Left ventricle myocardium inferior (tissue), 1 donor: ENCODE data around the gene NKX3-2. TPM values are rescaled to one million over a fixed set of nuclear protein-coding genes. Genes with fewer than 3 reads are reported as not detected.

ENCODE experiments used
- DNase-seq: peaks from one replicate; pipeline ENCODE4 v3.0.0-alpha.2; 2020
- H3K27ac ChIP-seq: fragments of 200-600 bp; replicated peaks from 2 replicates; pipeline ENCODE4 v1.8.0; 2021
- H3K27me3 ChIP-seq: fragments of 200-600 bp; 2 replicates; pipeline ENCODE4 v1.8.0; 2021; ENCODE audit warnings: low read depth
- H3K36me3 ChIP-seq: fragments of 200-600 bp; 2 replicates; pipeline ENCODE4 v1.8.0; 2021
- H3K4me1 ChIP-seq: fragments of 200-600 bp; 2 replicates; pipeline ENCODE4 v1.8.0; 2021
- H3K4me3 ChIP-seq: fragments of 200-600 bp; 2 replicates; pipeline ENCODE4 v1.8.0; 2021; ENCODE audit warnings: mild to moderate bottlenecking, moderate library complexity
- H3K9me3 ChIP-seq: fragments of 200-600 bp; replicated peaks from 2 replicates; pipeline ENCODE4 v1.8.0; 2021
- intact Hi-C: fragments of 100-400 bp; cut with micrococcal nuclease; formaldehyde crosslinking; loops from one replicate; pipeline ENCODE4 v1.11.0; 2022
- total RNA-seq: library from RNA; stranded (reverse); fragmentation: NEBNext Ultra II Directional; extraction: Animal tissue kit (Norgen Biotek cat#: 25700); gene quantifications from one replicate; pipeline ENCODE4 v1.2.1, GENCODE V29; 2021
- TF ChIP-seq, protein P1 (sequence below): fragments of 200-600 bp; IDR thresholded peaks from 2 replicates; pipeline ENCODE4 v1.8.0; 2021; ENCODE audit warnings: antibody characterized with exemption, mild to moderate bottlenecking, borderline replicate concordance
- donor health status: DM: no; HTN: yes; CAD: no; lungs with severe emphysema.

Gene NKX3-2
- total RNA-seq, 1 donor from 2014 or later = not detected

DNA sequence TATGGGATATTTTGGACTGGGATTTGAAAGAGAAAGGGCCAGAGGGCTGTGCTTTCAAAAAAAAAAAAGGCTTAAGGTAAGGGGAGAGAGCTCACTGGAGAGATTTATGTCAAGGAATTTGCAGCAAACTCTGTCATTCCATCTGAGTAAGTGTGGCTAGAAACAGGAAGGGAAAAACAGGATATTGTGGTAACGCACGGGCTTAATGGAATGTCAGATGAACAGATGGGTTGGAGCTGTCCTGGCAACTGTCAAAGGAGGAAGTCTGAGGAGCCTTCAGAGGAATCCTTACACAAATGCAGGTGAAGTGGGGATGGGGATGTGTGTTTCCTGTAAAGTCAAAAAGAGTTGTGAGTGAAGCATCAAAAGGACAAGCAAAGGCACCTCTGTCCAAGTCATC, 15.1 kb upstream of the NKX3-2 start:
- Histone ChIP-seq H3K27ac (no peak overlapping the region), H3K4me1 (no peaks in the 10 kb centered on the region), H3K36me3 (no peaks in the 10 kb centered on the region), H3K4me3 (no peak overlapping the region), H3K27me3 (peaks cover 18% of the 10 kb centered on the region), H3K9me3 (peaks cover 6% of the 10 kb centered on the region)
- intact Hi-C loops = no loop called here
- TF ChIP-seq, protein P1, sequence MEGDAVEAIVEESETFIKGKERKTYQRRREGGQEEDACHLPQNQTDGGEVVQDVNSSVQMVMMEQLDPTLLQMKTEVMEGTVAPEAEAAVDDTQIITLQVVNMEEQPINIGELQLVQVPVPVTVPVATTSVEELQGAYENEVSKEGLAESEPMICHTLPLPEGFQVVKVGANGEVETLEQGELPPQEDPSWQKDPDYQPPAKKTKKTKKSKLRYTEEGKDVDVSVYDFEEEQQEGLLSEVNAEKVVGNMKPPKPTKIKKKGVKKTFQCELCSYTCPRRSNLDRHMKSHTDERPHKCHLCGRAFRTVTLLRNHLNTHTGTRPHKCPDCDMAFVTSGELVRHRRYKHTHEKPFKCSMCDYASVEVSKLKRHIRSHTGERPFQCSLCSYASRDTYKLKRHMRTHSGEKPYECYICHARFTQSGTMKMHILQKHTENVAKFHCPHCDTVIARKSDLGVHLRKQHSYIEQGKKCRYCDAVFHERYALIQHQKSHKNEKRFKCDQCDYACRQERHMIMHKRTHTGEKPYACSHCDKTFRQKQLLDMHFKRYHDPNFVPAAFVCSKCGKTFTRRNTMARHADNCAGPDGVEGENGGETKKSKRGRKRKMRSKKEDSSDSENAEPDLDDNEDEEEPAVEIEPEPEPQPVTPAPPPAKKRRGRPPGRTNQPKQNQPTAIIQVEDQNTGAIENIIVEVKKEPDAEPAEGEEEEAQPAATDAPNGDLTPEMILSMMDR = no peak
- no peak for DNase-seq

DNA sequence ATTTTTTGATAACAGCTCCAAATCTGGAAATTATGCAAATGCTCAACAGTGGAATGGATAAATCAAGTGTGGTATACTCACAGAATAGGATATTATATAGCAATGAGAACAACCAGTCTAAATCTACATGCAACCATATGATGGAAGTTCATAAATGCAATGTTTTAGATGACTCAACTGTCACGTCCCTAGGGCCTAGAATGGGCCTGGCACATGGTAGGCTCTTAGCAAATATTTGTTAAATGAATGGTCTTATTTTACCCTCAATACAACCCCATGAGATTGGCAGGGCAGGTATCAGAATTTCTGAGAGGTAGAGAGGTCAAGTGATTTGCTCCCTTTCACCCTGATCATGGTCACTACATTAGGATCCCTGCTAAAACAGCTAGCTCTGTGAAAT, 14.6 kb upstream of the NKX3-2 start:
- H3K9me3 ChIP-seq = peaks cover 4% of the 10 kb centered on the region
- H3K27me3 ChIP-seq = peaks cover 21% of the 10 kb centered on the region
- intact Hi-C loops = no loop called here
- no peak overlapping the region for H3K4me3 ChIP-seq
- no peaks in the 10 kb centered on the region for H3K4me1 ChIP-seq
- TF ChIP-seq, protein P1 = no peak
- H3K27ac ChIP-seq = no peak overlapping the region
- H3K36me3 ChIP-seq = no peaks in the 10 kb centered on the region
- DNase-seq = no peak

DNA sequence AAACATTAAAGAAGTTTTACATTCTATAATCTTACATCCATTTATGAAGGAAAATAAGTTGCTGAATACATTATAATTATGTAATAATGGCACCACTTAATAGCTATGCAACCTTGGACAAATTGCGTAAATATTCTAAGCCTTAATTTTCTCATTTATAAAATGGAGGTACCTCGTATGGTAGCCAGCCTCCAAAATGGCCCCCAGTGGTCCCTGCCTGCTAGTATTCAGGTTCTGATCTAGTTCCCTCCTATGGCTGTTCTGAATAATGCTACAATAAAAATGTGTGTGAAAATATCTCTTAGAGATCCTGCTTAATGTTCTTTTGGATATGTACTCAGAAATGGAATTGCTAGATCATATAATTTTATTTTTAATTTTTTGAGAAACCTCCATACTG, 11.0 kb upstream of the NKX3-2 start:
- Histone ChIP-seq H3K9me3 (peaks cover 22% of the 10 kb centered on the region), H3K27ac (no peak overlapping the region), H3K4me1 (no peaks in the 10 kb centered on the region), H3K27me3 (peaks cover 56% of the 10 kb centered on the region), H3K4me3 (no peak overlapping the region), H3K36me3 (no peaks in the 10 kb centered on the region)
- no peak for DNase-seq
- intact Hi-C loops = no loop called here
- TF ChIP-seq, protein P1 = no peak

DNA sequence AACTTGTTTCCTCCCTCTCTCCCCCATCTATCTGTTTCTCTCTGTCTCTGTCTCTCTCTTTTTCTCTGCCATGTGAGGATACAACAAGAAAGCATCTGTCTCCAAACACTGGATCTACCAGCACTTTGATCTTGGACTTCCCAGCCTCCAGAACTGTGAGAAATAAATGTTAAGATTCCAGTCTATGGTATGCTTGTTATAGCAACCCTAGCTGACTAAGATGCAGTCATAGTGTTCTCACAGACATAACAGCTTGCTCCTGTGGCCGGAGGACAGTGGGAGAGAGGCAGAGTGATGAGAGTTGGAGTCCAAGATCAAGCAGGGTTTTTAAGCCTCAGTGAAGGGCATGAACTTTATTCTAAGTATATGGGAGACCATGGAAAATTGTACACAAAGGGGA, 8.8 kb upstream of the NKX3-2 start:
- peaks cover 22% of the 10 kb centered on the region for H3K9me3 ChIP-seq
- no peak overlapping the region for H3K4me3 ChIP-seq
- no peak for DNase-seq
- TF ChIP-seq, protein P1 = no peak
- no peak overlapping the region for H3K27ac ChIP-seq
- peaks cover 10% of the 10 kb centered on the region for H3K4me1 ChIP-seq
- peaks cover 79% of the 10 kb centered on the region for H3K27me3 ChIP-seq
- intact Hi-C loops = no loop called here
- H3K36me3 ChIP-seq = no peaks in the 10 kb centered on the region

DNA sequence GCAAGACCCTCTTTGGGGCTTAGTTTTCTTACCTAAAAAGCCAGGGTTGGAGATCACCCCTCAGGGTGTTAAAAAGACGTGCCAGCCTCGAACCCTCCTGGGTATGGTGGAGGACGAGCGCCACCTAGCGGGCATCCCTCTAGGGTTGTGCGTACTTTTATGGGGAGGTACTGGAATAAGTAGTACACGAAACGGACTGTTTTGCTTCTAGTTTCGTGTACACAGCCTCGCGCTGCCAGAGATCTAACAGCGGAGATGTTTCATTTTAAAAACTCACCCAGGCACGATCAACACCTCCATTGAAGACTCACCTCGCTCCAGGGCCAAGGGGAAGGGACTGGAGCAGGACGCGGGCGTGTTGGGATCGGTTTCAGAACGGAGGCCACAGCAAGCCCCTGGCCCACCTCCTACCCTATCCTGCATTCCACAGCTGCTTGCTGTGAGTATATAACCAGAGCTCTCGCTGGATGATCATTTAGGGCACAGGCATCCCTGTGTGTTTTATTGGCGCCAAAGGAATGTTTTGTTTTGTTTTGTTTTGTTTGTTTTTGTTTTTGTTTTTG, 4.8 kb upstream of the NKX3-2 start:
- no peak overlapping the region for H3K27ac ChIP-seq
- H3K4me3 ChIP-seq = peak overlapping the region; percentile 55
- peaks cover 22% of the 10 kb centered on the region for H3K9me3 ChIP-seq
- intact Hi-C loops = loop anchor here (5.0 kb wide), 1 partner anchor 697 kb away; no protein-coding TSS in a partner anchor
- H3K4me1 ChIP-seq = peaks cover 39% of the 10 kb centered on the region
- peak; percentile 74 for DNase-seq
- no peaks in the 10 kb centered on the region for H3K36me3 ChIP-seq
- TF ChIP-seq, protein P1 = peak; percentile 89
- peaks cover 98% of the 10 kb centered on the region for H3K27me3 ChIP-seq
